ENCODE data around the gene GOSR2. TPM values are rescaled to one million over a fixed set of nuclear protein-coding genes. Genes with fewer than 3 reads are reported as not detected.

Gene GOSR2
- total and polyA plus RNA-seq, 12 donors: 14.4 to 69.2 (median 43.3) TPM

DNA sequence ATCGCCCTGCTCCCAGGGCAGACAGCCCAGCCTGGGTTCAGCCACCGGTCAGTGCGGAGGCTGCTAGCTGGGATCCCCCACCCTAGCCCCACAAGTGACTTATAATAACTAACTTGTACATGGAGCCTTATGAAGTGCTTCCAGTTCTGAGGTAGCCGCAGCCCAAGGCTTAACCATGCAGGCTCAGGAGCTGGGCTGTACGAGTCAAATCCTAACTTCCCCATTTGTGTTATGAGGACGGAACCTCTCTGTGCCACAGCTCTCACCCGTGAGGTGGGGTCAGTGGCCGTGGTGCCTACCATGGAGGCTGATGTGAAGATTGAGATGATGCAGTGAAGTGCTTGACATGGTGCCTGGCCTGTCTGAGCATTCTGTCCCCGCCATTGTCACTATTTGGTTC, 27.8 kb upstream of the GOSR2 start:
- H3K4me1 ChIP-seq (replicated peaks in 1 of 2): no peaks in the 10 kb centered on the region
- intact Hi-C loops (cut with DNase I): no loop called here
- peak in 1 of 7 donors; percentile 7 for DNase-seq
- no peak for TF ChIP-seq POLR2A (IDR thresholded peaks at IDR 0.05)
- TF ChIP-seq, protein P1, sequence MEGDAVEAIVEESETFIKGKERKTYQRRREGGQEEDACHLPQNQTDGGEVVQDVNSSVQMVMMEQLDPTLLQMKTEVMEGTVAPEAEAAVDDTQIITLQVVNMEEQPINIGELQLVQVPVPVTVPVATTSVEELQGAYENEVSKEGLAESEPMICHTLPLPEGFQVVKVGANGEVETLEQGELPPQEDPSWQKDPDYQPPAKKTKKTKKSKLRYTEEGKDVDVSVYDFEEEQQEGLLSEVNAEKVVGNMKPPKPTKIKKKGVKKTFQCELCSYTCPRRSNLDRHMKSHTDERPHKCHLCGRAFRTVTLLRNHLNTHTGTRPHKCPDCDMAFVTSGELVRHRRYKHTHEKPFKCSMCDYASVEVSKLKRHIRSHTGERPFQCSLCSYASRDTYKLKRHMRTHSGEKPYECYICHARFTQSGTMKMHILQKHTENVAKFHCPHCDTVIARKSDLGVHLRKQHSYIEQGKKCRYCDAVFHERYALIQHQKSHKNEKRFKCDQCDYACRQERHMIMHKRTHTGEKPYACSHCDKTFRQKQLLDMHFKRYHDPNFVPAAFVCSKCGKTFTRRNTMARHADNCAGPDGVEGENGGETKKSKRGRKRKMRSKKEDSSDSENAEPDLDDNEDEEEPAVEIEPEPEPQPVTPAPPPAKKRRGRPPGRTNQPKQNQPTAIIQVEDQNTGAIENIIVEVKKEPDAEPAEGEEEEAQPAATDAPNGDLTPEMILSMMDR (IDR thresholded peaks at IDR 0.05): no peak
- H3K36me3 ChIP-seq (replicated peaks in 1 of 2): no peaks in the 10 kb centered on the region
- WGBS, 4 donors: 49 to 82% (median 71%) methylated on average over 3 to 9 of the region's 9 CpGs
- H3K9me3 ChIP-seq (replicated peaks in 1 of 3): no peaks in the 10 kb centered on the region
- H3K4me3 ChIP-seq: no peak overlapping the region
- no peak overlapping the region for H3K27ac ChIP-seq
- no peaks in the 10 kb centered on the region for H3K27me3 ChIP-seq

DNA sequence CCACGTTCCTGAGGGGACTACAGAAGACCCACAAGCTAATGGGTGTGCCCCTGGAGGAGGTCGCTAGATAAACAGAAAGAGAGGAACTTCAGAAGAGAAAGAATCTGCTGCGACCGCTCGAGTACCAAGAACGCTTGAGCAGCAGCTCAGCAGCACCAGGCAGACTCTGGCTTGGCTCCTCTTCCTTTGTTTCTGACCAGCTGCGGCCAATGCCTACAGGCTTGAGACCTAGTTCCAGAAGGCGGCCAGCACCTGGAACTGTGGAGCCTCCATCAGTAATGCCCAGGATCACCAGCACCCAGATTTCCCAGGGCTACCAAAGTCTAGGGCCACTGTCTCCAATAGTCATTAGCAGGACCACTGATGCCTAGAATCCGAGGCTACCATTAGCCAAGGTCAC, 26.0 kb upstream of the GOSR2 start:
- Histone ChIP-seq H3K4me1 (replicated peaks in 1 of 2) (no peaks in the 10 kb centered on the region), H3K27me3 (no peaks in the 10 kb centered on the region), H3K9me3 (replicated peaks in 1 of 3) (no peaks in the 10 kb centered on the region), H3K27ac (no peak overlapping the region), H3K4me3 (no peak overlapping the region), H3K36me3 (replicated peaks in 1 of 2) (no peaks in the 10 kb centered on the region)
- TF ChIP-seq POLR2A (IDR thresholded peaks at IDR 0.05): no peak
- no peak for DNase-seq
- intact Hi-C loops (cut with DNase I): no loop called here
- WGBS, 4 donors: 79 to 92% (median 84%) methylated on average over 5 to 9 of the region's 9 CpGs

DNA sequence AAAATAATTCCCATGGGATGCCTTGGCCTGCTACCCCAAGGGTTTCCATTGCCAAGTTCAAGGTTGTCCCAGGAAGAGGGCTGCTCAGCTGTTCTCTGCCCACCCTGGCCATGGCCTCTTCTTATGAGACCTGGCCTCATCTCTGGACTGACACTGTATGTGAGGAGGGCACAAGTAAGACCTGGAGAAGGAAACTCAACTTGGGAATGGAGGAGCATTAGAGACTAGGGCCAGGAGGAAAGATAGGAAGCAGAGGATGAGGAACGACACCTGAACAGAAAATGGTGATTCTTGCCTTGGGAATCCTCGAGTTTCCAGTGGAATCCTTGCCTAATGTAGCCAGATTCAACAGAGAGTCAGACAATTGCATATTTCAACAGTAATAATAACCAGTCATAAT, 24.6 kb upstream of the GOSR2 start:
- Histone ChIP-seq H3K4me3 (no peak overlapping the region), H3K27ac (no peak overlapping the region), H3K4me1 (replicated peaks in 1 of 2) (no peaks in the 10 kb centered on the region), H3K9me3 (replicated peaks in 1 of 3) (no peaks in the 10 kb centered on the region), H3K27me3 (no peaks in the 10 kb centered on the region), H3K36me3 (replicated peaks in 1 of 2) (no peaks in the 10 kb centered on the region)
- intact Hi-C loops (cut with DNase I): no loop called here
- WGBS, 4 donors: 49 to 70% (median 64%) methylated on average over 2 of the region's 2 CpGs
- TF ChIP-seq, protein P1 (IDR thresholded peaks at IDR 0.05): no peak
- TF ChIP-seq POLR2A (IDR thresholded peaks at IDR 0.05): no peak
- no peak for DNase-seq

DNA sequence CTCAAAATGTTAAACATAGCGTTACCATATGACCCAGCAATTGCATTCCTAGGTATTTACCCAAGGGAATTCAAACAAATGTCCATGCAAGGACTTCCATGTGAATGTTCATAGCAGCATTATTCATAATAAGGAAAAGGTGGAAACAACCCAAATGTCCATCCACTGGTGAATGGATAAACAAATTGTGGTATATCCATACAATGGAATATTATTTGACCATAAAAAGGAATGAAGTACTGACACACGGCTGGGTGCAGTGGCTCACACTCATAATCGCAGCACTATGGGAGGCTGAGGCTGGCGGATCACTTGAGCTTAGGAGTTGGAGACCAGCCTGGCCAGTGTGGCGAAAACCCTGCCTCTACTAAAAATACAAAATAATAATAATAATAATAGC, 24.1 kb upstream of the GOSR2 start:
- DNase-seq: no peak
- Histone ChIP-seq H3K27ac (no peak overlapping the region), H3K4me1 (replicated peaks in 1 of 2) (no peaks in the 10 kb centered on the region), H3K36me3 (replicated peaks in 1 of 2) (no peaks in the 10 kb centered on the region), H3K27me3 (no peaks in the 10 kb centered on the region), H3K4me3 (no peak overlapping the region), H3K9me3 (replicated peaks in 1 of 3) (no peaks in the 10 kb centered on the region)
- intact Hi-C loops (cut with DNase I): no loop called here
- TF ChIP-seq POLR2A (IDR thresholded peaks at IDR 0.05): no peak
- TF ChIP-seq, protein P1 (IDR thresholded peaks at IDR 0.05): no peak
- 85 to 96% (median 89%) methylated on average over 5 of the region's 5 CpGs for WGBS, 4 donors

DNA sequence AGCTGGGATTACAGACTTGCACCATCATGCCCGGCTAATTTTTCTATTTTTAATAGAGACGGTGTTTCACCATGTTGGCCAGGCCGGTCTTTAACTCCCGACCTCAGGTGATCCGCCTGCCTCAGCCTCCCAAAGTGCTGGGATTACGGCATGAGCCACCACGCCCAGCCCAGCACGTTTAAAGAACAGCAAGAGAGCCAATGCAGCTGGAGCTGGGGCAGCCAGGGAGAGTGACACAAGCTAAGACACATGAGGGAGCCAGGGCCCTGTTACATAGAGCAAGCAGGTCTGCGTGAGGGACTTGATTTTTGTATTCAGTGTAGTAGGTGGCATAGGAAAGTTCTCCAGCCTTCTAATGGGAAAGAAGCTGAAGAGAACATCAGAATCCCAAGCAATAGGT, 21.7 kb upstream of the GOSR2 start:
- H3K9me3 ChIP-seq (replicated peaks in 1 of 3): no peaks in the 10 kb centered on the region
- 76 to 85% (median 83%) methylated on average over 9 of the region's 9 CpGs for WGBS, 4 donors
- TF ChIP-seq, protein P1 (IDR thresholded peaks at IDR 0.05): no peak
- no peak for TF ChIP-seq POLR2A (IDR thresholded peaks at IDR 0.05)
- no peaks in the 10 kb centered on the region for H3K36me3 ChIP-seq (replicated peaks in 1 of 2)
- no peaks in the 10 kb centered on the region for H3K4me1 ChIP-seq (replicated peaks in 1 of 2)
- no peaks in the 10 kb centered on the region for H3K27me3 ChIP-seq
- H3K4me3 ChIP-seq: no peak overlapping the region
- intact Hi-C loops (cut with DNase I): no loop called here
- no peak for DNase-seq
- no peak overlapping the region for H3K27ac ChIP-seq
